ENCODE results near the gene MME. TPM values are rescaled to one million over a fixed set of nuclear protein-coding genes. Genes with fewer than 3 reads are reported as not detected.

Gene MME
- total RNA-seq, 1 donor from 2014 or later = 31.7 TPM

DNA sequence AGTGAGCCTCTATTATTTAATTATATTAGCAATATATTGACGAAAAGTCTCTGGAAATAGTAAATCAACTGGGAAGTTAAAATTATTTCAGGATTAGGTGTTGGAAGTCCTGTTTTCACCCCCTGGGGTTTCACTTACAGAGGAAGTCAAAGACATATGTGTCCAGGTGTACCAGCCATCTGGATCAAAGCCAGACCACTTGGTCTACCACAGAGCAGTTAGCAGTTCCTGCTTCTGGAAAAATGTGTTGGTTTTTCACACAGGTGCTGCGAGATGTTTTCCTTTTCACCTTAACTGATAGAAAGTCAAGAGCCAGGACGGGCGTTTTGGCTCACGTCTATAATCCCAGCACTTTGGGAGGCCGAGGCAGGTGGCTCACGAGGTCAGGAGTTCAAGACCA lies 13.1 kb downstream of the MME start:
- no peaks in the 10 kb centered on the region for H3K27me3 Mint-ChIP-seq (ENCODE audit: low read depth)
- TF ChIP-seq, protein P1, sequence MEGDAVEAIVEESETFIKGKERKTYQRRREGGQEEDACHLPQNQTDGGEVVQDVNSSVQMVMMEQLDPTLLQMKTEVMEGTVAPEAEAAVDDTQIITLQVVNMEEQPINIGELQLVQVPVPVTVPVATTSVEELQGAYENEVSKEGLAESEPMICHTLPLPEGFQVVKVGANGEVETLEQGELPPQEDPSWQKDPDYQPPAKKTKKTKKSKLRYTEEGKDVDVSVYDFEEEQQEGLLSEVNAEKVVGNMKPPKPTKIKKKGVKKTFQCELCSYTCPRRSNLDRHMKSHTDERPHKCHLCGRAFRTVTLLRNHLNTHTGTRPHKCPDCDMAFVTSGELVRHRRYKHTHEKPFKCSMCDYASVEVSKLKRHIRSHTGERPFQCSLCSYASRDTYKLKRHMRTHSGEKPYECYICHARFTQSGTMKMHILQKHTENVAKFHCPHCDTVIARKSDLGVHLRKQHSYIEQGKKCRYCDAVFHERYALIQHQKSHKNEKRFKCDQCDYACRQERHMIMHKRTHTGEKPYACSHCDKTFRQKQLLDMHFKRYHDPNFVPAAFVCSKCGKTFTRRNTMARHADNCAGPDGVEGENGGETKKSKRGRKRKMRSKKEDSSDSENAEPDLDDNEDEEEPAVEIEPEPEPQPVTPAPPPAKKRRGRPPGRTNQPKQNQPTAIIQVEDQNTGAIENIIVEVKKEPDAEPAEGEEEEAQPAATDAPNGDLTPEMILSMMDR (IDR thresholded peaks at IDR 0.05; ENCODE audit: unreplicated experiment) = no peak
- DNase-seq (ENCODE audit: low spot score in 2 of 2, unreplicated experiment in 2 of 2) = no peak
- no peaks in the 10 kb centered on the region for H3K9me3 Mint-ChIP-seq
- no peak overlapping the region for H3K4me3 Mint-ChIP-seq
- H3K36me3 Mint-ChIP-seq = peaks cover 3% of the 10 kb centered on the region
- no peak overlapping the region for H3K27ac Mint-ChIP-seq
- peaks cover 2% of the 10 kb centered on the region for H3K4me1 Mint-ChIP-seq

DNA sequence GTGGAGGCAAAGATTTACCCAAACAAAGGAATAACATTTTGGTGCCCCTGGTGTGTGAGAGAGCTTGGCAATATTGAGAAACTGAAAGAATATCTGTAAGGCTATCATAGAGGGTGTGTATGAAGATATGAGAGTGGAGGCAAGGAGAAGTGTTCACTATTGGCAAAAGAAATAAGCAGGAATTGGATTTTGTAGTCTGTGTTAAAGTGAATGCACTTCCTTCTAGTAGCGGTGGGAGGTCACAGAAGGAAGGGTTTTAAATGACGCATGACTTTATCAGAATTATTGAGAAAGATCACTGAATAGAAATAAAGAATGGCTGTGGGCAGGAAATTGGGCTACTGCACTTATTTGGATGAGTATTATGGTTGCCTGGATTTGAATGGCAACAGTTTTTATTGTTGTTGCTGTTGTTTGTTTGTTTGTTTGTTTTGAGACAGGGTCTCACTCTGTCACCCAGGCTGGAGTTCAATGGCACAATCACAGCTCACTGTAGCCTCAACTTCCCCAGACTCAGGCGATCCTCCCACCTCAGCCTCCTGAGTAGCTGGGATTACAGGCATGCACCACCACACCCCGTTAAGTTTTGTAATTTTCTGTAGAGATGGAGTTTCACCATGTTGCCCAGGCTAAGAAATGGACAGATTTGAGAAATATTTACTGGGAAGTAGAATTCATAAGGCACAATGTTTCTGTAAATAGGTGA lies 16.3 kb downstream of the MME start:
- Mint-ChIP-seq H3K4me3 (no peak overlapping the region), H3K27me3 (ENCODE audit: low read depth) (no peaks in the 10 kb centered on the region), H3K4me1 (peaks cover 1% of the 10 kb centered on the region), H3K9me3 (peaks cover 10% of the 10 kb centered on the region), H3K36me3 (peaks cover 14% of the 10 kb centered on the region), H3K27ac (no peak overlapping the region)
- DNase-seq (ENCODE audit: low spot score in 2 of 2, unreplicated experiment in 2 of 2) = no peak
- TF ChIP-seq, protein P1 (IDR thresholded peaks at IDR 0.05; ENCODE audit: unreplicated experiment) = no peak

DNA sequence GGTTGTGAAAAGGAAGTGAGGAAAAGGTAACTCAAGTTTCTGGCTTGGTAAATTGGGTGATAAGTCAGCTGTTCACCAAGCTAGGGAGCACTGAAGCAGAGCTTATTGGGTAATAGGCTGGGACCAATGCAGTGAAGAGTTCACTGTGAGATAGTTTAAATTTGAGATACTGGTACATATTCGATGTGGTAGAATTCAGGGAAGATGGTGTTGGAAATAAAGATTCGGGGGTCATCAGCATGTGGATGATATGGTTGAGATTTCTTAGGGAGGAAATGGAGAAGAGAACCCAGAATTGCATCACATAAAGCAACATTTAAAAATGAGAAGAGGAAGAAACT lies 16.9 kb downstream of the MME start:
- Mint-ChIP-seq H3K27ac (no peak overlapping the region), H3K27me3 (ENCODE audit: low read depth) (no peaks in the 10 kb centered on the region), H3K4me3 (no peak overlapping the region), H3K36me3 (peaks cover 14% of the 10 kb centered on the region), H3K9me3 (peaks cover 10% of the 10 kb centered on the region), H3K4me1 (peaks cover 5% of the 10 kb centered on the region)
- TF ChIP-seq, protein P1 (IDR thresholded peaks at IDR 0.05; ENCODE audit: unreplicated experiment) = no peak
- DNase-seq (ENCODE audit: low spot score in 2 of 2, unreplicated experiment in 2 of 2) = no peak

DNA sequence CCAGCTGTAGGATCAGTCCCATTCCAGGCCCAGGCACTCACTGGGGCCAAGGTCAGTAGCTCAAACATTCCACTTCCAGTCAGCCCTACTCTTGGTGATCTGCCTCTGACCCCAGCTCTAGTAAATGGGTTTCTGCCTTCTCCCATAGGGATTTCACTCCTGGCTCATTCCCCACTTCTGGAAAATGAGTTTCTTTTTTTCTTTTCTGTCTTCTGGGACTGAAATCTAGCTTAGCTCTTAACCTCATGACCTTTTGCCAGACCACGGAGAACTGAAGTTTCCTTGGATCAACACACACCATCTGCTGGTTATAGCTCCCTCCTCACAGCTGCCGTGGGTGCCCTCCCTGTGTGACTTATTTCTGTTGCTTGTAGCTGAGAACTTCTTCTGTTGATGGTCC lies 21.3 kb downstream of the MME start:
- Mint-ChIP-seq H3K36me3 (peaks cover 14% of the 10 kb centered on the region), H3K27me3 (ENCODE audit: low read depth) (no peaks in the 10 kb centered on the region), H3K4me3 (no peak overlapping the region), H3K9me3 (peaks cover 10% of the 10 kb centered on the region), H3K27ac (no peak overlapping the region), H3K4me1 (peaks cover 29% of the 10 kb centered on the region)
- no peak for DNase-seq (ENCODE audit: low spot score in 2 of 2, unreplicated experiment in 2 of 2)
- TF ChIP-seq, protein P1 (IDR thresholded peaks at IDR 0.05; ENCODE audit: unreplicated experiment) = no peak

DNA sequence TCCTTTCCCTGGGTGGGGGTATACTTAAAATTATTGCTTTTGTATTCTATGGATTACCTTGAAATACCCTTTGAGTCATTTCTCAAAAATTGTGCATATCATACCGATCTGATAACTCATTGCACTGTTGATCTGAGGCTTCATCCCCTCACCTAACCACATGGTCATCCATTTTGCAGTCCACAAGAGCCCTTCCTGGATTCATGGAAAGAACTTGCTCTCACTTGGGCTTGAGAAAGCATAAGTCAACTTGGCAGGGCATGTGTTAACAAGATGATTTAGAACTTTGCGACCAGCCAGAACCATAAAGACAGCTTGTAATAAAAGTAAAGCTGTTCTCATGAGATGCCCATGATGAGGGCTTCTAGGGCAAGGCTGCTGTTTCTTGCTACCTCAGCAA lies 22.2 kb downstream of the MME start:
- H3K27me3 Mint-ChIP-seq (ENCODE audit: low read depth) = no peaks in the 10 kb centered on the region
- peaks cover 14% of the 10 kb centered on the region for H3K36me3 Mint-ChIP-seq
- DNase-seq (ENCODE audit: low spot score in 2 of 2, unreplicated experiment in 2 of 2) = no peak
- H3K9me3 Mint-ChIP-seq = peaks cover 10% of the 10 kb centered on the region
- no peak overlapping the region for H3K4me3 Mint-ChIP-seq
- TF ChIP-seq, protein P1 (IDR thresholded peaks at IDR 0.05; ENCODE audit: unreplicated experiment) = no peak
- peaks cover 31% of the 10 kb centered on the region for H3K4me1 Mint-ChIP-seq
- no peak overlapping the region for H3K27ac Mint-ChIP-seq

DNA sequence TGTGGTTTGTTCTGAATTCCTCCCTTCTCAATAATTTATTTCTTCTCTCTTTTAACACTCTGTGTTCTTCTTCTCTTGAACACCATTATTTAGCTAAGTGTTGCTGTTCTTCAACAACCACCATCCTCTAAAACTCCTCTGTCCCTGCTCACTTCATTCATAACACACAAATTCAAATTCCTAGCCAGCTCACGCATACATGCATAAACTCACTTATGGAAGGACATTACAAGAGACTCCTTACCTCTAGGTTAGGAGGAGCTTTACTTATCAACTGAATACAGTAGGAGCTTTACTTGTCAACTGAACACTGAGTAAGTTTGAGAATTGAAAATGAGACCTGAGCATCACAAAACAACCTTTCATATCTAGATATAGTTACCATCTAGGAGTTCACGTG lies 23.6 kb downstream of the MME start:
- Mint-ChIP-seq H3K36me3 (peaks cover 9% of the 10 kb centered on the region), H3K27ac (no peak overlapping the region), H3K9me3 (peaks cover 11% of the 10 kb centered on the region), H3K4me3 (no peak overlapping the region), H3K4me1 (peaks cover 31% of the 10 kb centered on the region), H3K27me3 (ENCODE audit: low read depth) (no peaks in the 10 kb centered on the region)
- TF ChIP-seq, protein P1 (IDR thresholded peaks at IDR 0.05; ENCODE audit: unreplicated experiment) = no peak
- DNase-seq (ENCODE audit: low spot score in 2 of 2, unreplicated experiment in 2 of 2) = no peak
